Measurements from ENCODE around the gene SEMA6B.

DNA sequence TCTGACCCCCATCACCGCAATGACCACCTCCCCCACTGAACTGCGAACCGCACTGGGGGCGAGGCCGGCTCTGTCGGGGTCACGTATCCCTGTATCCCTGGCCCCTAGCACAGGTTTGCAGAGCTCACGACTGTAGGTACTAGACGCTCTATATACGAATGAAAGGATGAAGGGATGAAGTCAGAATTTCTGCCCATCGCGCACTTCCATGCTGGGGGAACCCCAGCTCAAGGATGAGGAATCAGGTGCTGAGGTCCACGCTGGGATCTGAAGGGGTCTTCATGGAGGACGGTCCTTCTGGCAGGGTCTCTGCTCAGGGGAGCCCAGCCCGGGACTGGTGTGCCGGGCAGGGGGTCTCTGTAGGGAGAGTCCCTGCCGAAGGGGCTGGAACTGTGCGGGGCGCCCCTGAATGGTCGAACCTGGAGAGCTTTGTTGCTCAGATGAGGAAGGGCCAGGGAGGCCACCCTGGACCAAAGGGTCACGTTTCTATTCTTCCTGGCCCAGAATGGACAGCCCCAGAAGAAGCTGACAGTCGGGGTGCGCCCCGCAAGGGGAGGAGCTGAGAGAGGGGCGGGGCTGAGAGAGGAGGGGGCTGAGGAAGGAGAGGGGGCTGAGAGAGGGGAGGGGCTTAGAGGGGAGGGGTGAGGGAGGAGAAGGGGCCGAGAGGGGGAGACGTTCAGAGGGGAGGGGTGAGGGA lies 37.9 kb upstream of the SEMA6B start:
- TF ChIP-seq, protein P1, sequence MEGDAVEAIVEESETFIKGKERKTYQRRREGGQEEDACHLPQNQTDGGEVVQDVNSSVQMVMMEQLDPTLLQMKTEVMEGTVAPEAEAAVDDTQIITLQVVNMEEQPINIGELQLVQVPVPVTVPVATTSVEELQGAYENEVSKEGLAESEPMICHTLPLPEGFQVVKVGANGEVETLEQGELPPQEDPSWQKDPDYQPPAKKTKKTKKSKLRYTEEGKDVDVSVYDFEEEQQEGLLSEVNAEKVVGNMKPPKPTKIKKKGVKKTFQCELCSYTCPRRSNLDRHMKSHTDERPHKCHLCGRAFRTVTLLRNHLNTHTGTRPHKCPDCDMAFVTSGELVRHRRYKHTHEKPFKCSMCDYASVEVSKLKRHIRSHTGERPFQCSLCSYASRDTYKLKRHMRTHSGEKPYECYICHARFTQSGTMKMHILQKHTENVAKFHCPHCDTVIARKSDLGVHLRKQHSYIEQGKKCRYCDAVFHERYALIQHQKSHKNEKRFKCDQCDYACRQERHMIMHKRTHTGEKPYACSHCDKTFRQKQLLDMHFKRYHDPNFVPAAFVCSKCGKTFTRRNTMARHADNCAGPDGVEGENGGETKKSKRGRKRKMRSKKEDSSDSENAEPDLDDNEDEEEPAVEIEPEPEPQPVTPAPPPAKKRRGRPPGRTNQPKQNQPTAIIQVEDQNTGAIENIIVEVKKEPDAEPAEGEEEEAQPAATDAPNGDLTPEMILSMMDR (IDR thresholded peaks at IDR 0.05) = no peak
- TF ChIP-seq POLR2A (IDR thresholded peaks at IDR 0.05) = no peak
